HT1080 (cell line): ENCODE results near the gene ANO4. TPM values are rescaled to one million over a fixed set of nuclear protein-coding genes. Genes with fewer than 3 reads are reported as not detected.
A peak's percentile ranks its signal among the peaks of the same experiment; 100 is the strongest.

Experiments
- DNase-seq: peaks from one replicate; pipeline ENCODE4 v3.0.0-alpha.2; 2015; ENCODE audit warnings: low read depth
- total RNA-seq: library from RNA; depleted of rRNA; stranded (reverse); fragments of >200 nt; shearing (Covaris generic); gene quantifications from 2 replicates; pipeline ENCODE4 v1.2.3, GENCODE V29; 2014

ANO4 gene
- total RNA-seq, 1 experiment from 2014 or later = 0.26 TPM

DNA sequence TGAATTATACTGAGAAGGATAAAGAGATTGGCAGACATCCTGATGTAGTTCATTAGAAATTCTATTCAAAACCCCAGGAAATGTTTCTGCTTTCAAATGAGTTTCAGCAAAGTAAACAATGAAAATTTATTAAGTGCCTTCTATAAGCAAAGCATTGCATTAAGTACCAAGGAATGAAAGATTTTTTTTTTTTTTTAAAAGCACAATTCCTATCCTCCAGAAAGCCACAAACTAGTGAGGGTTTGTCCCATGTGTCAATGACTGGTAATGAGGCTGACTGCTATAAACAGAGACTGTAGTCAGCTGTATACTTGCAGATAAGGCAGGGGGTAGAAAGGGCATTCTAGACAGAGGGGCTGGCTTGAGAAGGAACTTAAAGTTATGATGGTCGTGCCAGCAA, 6.7 kb downstream of the ANO4 start:
- no peak for DNase-seq

DNA sequence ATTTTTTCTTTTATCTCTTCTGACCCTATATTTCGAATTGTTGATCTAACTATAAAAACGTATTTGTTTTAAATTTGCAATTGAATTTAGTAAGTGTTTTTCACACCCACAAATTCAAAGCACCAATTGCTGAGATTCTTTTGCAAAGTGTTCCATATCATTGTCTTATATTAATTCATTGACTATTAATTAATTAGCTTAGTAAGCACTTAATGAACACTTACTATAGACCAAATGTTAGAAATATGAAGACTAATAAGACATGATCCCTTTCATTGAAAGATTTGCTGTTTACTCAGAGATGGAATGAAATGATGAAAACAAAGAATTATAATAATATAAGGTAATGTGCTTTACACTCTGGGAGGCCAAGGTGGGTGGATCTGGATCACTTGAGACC, 14.2 kb downstream of the ANO4 start:
- DNase-seq = no peak

DNA sequence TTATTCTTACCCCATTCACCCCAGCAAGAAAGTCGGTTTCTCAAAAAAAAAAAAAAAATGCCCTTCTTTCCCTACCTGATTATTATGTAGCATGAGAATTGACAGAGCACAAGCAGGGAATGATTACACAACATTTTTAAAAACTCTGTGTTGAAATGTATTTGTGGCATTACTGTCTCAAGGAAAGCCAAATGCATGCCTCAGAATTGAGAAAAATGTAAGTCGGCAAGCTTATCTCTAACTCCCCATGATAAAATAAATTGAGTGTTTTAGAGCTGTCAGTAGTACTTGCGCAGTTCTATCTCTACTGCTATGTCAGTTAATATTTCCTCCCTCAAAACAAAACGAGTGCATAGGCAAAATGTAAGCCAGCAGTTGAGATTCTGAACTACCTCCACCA, 25.7 kb downstream of the ANO4 start:
- no peak for DNase-seq

DNA sequence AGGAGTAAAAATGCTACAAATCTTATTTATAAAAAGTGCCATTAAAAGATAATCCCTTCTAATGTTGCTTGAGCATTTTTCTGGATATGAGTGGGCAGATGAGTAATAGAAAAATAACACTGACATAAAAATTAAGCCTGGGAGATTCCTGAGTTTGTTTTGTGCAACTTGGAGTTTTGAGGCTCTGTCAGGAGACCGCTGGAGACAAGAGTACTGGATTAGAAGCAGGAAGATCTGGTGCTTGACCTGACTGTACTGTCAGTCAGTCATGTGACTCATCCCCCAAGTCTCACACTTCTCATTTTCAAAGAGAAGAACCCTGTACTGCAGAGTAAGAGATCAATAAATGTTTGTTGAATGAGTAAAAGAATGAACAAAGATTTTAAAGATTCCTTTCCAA, 29.4 kb downstream of the ANO4 start:
- DNase-seq = peak; percentile 11

DNA sequence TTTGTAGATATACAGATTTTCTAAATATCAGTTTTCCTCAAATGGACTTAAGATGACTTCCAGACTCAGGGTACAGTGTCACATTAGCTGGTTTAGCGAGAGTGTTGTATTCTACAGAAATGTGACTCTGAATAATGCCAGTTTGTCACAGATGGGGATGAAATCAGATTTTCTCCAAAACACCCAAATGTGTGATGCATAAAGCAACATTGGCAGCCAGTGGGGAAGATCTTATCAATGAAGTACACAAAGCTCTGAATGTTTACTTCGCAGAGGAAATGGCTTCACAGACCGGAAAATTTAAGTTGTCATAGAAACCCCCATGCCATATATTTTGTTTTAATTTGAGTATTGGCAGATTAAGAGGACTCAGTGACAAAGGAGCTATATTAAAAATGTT, 29.9 kb downstream of the ANO4 start:
- no peak for DNase-seq

DNA sequence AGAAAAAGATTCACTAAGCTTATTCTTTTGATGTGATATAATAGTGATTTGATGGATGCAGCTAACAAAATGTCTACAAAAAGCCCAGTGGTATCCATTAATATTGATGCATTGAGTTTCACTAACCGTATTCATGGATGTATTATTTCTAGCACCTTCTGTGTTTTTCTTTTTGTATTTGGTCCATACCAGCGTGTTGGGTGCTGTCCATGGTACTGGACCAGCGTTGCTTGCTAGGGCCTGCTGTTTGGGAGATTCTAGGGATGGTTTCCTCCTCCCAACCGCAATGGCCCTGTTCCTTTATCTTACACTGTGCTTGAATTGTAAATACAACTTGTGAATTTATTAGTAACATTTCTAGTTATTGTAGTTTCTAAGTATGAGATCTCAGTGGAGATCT, 31.7 kb downstream of the ANO4 start:
- DNase-seq = peak; percentile 47

DNA sequence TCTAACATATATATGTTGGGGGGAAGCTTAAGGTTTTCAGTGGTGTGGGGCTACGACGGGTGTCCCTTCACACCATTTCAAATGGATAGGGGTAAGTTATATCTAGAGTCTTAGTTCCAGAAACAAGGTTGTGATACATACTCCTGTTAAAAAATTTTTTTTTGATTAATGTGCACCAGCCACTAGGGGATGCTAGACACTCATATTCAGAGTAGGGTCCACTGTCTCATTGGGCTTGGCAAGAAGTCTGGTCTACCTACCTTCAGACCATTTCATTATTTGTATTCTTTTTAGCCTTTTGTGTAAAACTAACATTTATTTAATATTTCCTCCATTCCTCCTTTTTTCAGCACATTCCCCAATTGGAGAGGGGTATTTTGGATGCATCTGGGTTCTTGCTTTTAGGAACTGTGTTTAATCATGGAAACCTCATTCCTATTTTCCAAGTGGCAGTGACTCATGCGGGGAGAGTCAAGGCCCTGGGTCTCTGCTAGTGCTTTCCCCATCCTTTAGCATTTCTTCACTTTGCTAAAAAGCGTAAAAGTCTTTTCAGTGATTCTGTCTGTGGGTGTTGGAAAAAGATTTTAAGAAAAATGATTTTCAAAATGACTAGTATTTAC, 33.4 kb downstream of the ANO4 start:
- DNase-seq = peak; percentile 40

DNA sequence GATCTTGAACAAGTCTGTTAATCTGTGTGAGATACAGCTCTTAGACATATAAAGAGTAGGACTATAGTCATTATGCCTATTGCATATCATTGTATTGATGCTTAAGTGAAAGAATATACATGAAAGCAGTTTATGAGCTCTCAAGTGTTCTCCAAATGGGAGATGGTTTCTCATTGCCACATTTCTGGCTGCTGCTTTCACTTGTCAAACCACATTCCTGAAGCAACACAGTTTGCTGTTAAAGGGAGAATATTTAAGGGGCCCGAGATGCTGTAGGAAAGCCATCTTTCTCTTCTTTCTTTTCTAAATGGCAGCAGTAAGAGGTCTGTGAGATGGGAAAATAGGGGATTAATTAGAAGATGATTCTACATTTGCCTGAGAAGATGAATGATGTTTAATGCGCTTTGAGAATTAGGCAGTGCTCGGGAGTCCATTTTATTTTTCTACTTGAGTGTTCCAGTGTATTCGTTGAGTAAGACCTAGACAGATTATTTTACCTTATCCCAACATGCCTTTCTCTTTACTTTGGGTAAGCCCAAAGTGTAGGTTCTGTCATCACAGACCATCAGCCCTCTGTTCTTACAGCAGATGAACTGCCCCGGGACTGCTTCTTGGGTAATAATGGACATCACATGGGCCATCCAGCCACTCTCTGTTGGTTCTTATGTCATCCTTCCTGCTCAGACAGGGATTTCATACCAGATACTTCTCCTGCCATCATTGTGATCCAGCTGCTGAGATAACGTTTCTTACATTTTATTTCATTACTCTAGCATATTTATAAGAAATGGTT, 35.6 kb downstream of the ANO4 start:
- no peak for DNase-seq

DNA sequence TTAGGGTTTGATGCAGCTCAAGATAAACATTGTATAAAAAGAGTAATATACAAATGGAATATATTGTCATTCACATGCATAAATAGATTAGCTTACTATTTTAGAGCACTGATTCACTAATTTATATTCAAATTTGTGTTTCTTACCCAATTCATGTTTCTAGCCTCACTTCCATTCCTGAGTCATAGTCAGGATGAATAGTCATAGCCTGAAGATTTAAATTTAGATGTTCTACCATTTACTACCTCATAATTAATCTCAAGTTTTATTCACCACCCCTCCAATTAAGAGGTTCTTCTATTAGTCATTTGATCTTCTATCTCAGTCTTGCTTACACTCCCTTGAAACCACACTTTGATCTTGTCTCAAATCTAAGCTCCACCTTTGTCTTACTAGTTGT, 38.7 kb downstream of the ANO4 start:
- DNase-seq = no peak

DNA sequence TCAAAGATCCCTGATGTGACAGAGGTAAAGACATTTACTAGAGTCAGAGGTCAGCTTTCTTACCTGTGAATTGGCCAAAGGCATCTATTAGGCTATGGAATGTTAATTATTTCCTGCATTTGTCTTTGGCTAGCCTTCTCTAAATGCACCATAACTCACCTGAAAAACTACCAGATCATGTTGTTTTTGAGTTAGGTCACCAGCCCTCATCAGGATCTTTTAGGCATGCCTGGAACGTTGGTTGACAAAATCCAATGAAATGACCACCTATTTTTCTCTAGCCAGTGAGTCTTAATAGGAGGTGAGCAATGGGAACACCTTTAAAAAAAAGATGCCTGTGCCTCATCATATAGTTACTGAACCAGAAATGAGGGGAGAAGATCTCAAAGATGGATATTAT, 46.2 kb downstream of the ANO4 start:
- DNase-seq = no peak

DNA sequence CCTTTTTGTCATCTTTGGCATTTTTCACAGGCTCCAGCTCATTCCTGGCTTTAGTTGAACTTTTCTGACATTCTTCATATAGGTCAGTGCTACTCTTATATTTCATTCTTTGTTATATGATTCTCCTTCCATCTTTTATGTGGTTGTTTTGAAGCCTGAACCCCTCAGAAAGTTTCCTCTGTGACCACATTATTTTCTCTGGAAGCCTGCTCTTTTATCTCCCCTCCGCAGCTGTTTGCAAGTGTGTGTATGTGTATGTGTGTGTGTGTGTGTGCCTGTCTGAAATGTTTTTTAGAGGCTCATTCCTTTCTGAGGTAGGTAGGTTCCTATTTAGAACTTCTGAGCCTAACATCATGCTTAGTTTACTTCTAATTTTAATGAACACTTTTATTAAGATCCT, 47.6 kb downstream of the ANO4 start:
- no peak for DNase-seq

DNA sequence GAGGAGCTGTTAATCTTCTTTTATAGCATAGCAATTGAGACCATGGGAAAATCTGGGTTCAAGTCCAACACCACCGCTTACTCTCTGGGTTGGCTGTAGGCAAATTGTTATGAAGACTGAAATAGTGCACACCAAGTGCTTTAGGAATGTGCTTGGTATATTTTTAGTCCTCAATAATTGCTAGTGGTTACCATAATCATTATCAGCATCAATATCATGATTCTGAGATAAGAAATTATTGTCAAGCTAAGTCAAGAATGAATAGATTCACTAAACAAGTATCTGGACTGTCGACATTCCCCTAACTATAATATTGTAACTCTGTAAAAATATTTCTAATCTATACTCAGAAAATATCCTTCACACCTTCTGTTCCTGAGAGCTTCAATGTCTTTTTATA, 48.5 kb downstream of the ANO4 start:
- DNase-seq = no peak

DNA sequence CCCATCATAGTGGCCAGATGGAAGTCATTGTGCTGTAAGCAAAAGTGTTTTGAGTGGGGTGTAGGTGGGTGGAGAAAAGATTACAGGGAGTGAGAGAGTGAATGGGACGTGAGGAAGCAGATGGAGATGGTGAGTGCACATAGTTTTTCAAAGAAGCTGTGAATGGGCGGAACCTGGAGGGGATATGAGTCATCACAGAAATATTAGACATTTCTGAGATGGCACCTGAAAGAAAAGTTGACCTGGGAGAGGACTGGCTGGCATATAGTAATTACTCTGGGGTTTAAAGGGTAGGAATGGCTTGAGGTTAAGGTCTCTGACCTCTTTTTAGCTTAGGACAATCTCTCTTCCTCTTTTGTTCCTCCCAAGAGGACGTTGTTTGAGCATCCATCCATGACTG, 50.5 kb downstream of the ANO4 start:
- peak; percentile 81 for DNase-seq

DNA sequence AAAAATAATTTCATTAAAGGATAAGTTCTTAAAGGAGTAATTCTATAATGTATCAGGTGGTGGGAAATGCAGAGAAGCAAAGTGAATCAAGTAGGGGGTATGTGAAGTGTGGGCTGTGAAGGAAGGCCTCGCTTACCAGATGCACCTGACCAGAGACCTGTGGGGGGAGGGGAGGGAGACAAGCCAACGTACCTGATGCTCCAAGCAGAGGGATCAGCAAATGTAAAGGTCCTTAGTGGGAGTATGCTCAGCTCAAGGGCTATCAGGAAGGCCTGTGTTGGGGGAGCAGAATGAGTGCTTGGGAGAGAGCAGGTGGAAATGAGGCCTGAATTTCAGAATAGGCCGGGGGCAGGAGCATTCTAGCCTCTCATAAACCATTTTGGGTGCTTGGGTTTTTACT, 57.1 kb downstream of the ANO4 start:
- DNase-seq = no peak

DNA sequence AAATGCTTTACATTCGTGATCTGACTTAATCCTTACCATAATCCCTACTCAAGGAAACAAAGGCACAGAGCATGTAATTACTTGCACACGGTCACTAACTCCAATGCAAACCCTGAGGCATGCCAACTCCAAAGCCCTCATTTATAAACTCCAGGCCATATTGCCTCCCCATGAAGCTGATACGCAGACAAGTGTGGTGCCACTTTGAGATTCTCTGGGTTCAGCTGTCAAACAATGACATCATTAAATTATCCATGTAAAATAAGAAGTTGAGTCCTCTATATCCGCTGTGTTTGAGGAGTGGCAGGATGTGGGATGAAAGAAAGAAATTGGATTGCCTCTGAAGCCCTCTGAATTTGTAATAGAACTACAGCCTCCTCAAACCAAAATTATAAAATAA, 62.8 kb downstream of the ANO4 start:
- peak; percentile 17 for DNase-seq

DNA sequence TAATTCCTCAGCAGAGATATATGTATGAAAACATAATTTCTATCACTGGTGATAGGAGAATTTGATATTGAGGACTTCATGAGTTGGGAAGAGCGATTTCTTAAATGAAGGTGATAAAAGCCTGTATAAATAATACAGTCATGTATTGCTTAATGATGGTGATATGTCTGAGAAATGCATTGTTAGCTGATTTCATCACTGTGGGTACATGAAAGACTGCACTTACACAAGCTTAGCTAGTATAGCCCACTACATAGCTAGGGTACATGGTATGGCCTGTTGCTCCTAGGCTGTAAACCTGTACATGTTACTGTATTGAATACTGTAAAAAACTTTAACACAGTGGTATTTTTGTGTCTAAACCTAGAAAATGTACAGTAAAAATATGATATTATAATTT, 63.4 kb downstream of the ANO4 start:
- DNase-seq = no peak

DNA sequence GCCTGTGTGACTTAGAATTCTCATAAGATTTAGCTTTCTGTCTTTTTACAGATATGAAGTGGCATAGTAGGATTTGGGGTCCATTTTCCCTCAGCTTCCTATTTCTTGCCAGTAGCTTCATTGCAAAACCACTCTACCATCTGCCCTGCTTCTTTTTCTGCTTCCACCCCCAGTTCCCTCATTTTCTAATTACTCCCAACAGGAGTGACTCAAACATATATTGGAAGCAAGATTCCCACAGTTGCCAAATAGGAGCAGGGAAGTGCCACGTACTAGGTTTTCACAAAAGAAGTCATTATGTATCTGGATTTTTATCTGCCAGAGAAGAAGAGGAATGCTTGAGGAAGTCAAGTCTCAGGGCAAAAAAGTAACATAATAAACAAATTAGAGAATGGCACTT, 64.1 kb downstream of the ANO4 start:
- DNase-seq = peak; percentile 44

DNA sequence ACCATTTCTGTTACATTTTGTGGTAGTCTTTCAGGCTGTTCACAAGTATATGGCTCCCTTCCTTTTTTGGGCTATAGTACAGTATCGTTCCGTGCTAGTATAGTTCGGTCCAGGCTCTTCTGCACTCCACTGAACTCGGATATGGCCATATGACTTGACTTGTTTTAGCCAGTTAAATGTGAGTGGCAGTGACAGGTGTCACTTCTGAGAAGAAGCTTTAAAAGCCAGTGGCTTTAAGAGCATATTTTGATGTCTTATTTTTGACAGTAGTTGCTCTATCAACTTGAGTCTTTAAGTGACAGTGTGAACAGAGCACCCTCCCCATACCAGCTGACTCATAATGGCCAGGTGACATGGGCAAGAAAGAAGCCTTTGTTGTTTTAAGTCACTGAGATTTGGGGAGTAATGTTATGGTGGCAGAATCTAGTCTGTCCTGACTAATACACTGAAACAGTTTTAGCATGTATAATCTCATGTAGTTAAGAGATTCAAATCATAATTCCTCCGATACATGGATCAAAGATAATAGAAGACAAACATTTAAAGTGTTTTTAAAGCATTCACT, 64.6 kb downstream of the ANO4 start:
- no peak for DNase-seq

DNA sequence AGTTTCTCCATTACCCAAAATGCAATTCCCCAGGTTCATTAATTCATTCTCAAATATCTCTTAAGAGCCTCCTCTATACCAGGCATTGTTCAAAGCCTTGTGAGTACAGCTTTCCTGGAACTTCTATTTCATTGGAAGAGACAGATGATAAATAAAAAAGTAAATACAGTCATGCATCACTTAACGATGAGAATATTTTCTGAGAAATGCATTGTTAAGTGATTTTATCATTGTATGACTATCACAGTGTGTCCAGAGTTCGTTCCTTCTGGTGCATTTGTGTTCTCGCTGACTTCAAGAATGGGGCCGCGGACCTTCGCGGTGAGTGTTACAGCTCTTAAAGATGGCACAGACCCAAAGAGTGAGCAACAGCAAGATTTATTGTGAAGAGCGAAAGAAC, 66.0 kb downstream of the ANO4 start:
- no peak for DNase-seq

DNA sequence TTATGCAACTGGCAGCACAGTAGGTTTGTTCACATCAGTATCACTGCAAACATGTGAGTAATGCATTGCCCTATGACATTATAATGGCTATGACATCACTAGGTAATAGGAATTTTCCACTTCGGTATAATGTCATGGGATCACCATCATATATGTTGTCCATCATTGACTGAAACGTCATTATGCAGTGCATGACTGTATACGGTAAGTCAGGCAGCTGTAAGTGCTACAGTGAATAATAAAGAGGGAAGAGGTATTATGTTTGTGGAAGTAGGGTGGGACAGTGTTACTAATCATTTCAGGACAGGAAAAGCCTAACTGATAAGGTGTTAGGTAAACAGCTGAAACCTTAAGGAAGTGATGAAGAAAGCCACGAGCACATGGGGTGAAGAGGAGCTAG, 68.1 kb downstream of the ANO4 start:
- DNase-seq = no peak

DNA sequence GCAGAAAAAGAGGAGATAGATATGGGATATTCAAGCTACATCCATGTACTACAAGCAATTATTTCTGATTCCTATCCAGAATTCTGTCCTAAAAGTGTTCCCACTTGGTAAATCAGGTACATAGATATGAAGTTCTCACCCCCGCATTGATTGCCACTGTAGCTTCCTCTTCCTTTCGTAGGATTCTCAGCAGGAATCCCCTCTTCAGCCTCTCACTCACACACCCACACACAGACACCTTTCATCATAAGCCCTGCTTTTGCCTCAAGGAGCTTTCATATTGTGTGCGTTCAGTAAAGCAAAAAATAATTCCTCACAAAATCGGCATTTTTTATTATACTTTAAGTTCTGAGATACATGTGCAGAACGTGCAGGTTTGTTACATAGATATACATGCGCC, 69.8 kb downstream of the ANO4 start:
- no peak for DNase-seq

DNA sequence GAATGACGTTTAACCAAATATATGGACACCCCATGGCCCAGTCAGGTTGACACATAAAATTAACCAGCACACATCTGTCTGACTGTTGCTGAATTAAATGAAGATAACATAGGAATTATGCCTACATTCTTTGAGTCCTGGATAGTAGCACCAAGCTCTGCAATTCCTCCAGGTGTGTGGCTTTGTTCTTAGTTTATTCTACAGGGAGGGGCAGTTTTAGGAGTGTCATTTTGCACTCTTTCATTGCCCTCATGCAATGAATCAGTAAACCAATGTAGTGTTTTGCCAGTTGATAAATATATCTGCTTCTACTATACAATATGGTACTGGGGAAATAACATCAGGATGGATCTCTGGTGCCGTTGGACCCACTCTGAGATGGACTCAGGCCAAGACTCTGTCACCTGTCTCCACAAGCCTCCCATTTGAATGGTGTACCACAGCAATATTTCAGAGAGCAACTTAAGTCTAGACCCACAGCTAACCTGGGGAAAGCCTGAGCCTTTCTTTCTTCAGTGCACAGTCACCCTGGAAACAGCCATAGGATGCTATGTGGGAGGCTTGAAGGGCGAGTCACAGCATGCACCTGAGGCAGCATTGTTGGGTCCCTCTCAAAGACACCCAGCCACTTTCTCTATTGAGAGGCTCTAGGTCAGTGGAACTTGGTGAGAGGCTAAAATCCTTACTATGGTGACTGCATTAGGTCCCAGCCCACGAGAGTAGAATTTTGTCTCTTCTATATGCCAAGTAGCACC, 73.2 kb downstream of the ANO4 start:
- no peak for DNase-seq
